Loucy (cell line): ENCODE results near the gene ZNHIT6.

Experiments
- H2AFZ ChIP-seq: fragments of 200-600 bp; sonication (generic); 2 replicates; pipeline ENCODE4 v1.6.0; 2016; ENCODE audit warnings: antibody characterized with exemption, mild to moderate bottlenecking, low read length, moderate library complexity
- H3F3A ChIP-seq: fragments of 200-600 bp; 2 replicates; pipeline ENCODE4 v1.6.0; 2016; ENCODE audit warnings: antibody characterized with exemption, low read depth, mild to moderate bottlenecking
- H3K27me3 ChIP-seq: fragments of 200-600 bp; sonication (generic); 2 replicates; pipeline ENCODE4 v1.6.1; 2014; ENCODE audit warnings: low read length, mild to moderate bottlenecking; ENCODE audit not compliant: insufficient read depth, poor library complexity, severe bottlenecking
- H3K36me3 ChIP-seq: fragments of 200-600 bp; sonication (generic); 2 replicates; pipeline ENCODE4 v1.6.1; 2016; ENCODE audit warnings: low read length; ENCODE audit not compliant: insufficient read depth
- H3K4me1 ChIP-seq: fragments of 200-600 bp; sonication (generic); 2 replicates; pipeline ENCODE4 v1.5.1; 2014; ENCODE audit warnings: low read length, mild to moderate bottlenecking; ENCODE audit not compliant: insufficient read depth, poor library complexity, severe bottlenecking
- H3K4me2 ChIP-seq: fragments of 200-600 bp; sonication (generic); 2 replicates; pipeline ENCODE4 v1.6.0; 2014; ENCODE audit warnings: antibody characterized with exemption, low read length, low read depth, mild to moderate bottlenecking; ENCODE audit not compliant: poor library complexity, severe bottlenecking
- H3K4me3 ChIP-seq: fragments of 200-600 bp; sonication (generic); 2 replicates; pipeline ENCODE4 v1.5.1; 2014; ENCODE audit warnings: low read length, mild to moderate bottlenecking, mixed read lengths; ENCODE audit not compliant: poor library complexity, severe bottlenecking
- H3K79me2 ChIP-seq: fragments of 200-600 bp; sonication (generic); 2 replicates; pipeline ENCODE4 v1.6.1; 2014; ENCODE audit warnings: low read length; ENCODE audit not compliant: insufficient read depth
- H3K9ac ChIP-seq: fragments of 200-600 bp; sonication (generic); 2 replicates; pipeline ENCODE4 v1.6.0; 2014; ENCODE audit warnings: mild to moderate bottlenecking, low read depth, low read length, moderate library complexity; ENCODE audit not compliant: poor library complexity, severe bottlenecking
- H3K9me2 ChIP-seq: fragments of 200-600 bp; sonication (generic); replicated peaks from 2 replicates; pipeline ENCODE4 v1.6.1; 2016; ENCODE audit warnings: low read depth, low read length, mixed read lengths
- H3K9me3 ChIP-seq: fragments of 200-600 bp; sonication (generic); 2 replicates; pipeline ENCODE4 v1.6.1; 2014; ENCODE audit warnings: mild to moderate bottlenecking, antibody characterized with exemption, low read length, low read depth; ENCODE audit not compliant: insufficient read depth
- H4K20me1 ChIP-seq: fragments of 200-600 bp; sonication (generic); 2 replicates; pipeline ENCODE4 v1.6.0; 2014; ENCODE audit warnings: antibody characterized with exemption, low read length, mild to moderate bottlenecking; ENCODE audit not compliant: insufficient read depth, poor library complexity, severe bottlenecking
- CTCF ChIP-seq: fragments of 200-600 bp; sonication (generic); conservative IDR thresholded peaks from 2 replicates; pipeline ENCODE4 v1.5.1; 2014; ENCODE audit warnings: mild to moderate bottlenecking, antibody characterized with exemption, low read length
- EZH2phosphoT487 ChIP-seq: fragments of 200-600 bp; IDR thresholded peaks from 2 replicates; pipeline ENCODE4 v1.6.1; 2018; ENCODE audit warnings: antibody characterized with exemption, mild to moderate bottlenecking, moderate library complexity, borderline replicate concordance

The ZNHIT6 gene

GRCh38 chr1:85638412-85638811 lies 69.8 kb downstream of the ZNHIT6 start:
- Histone ChIP-seq H3K36me3 (peaks cover 19% of the 10 kb centered on the region; the same call in 1 of the 2 replicates), H3K9ac (no peak overlapping the region), H3K9me3 (peaks cover 12% of the 10 kb centered on the region; the same call in 1 of the 2 replicates), H3K27me3 (no peaks in the 10 kb centered on the region), H3K79me2 (no peaks in the 10 kb centered on the region), H3F3A (no peaks in the 10 kb centered on the region), H2AFZ (no peak overlapping the region), H3K4me2 (no peak overlapping the region), H3K4me3 (no peak overlapping the region), H4K20me1 (no peaks in the 10 kb centered on the region), H3K4me1 (no peaks in the 10 kb centered on the region), H3K9me2 (no peaks in the 10 kb centered on the region)
- no peak for TF ChIP-seq EZH2phosphoT487
- no peak for TF ChIP-seq CTCF

DNA sequence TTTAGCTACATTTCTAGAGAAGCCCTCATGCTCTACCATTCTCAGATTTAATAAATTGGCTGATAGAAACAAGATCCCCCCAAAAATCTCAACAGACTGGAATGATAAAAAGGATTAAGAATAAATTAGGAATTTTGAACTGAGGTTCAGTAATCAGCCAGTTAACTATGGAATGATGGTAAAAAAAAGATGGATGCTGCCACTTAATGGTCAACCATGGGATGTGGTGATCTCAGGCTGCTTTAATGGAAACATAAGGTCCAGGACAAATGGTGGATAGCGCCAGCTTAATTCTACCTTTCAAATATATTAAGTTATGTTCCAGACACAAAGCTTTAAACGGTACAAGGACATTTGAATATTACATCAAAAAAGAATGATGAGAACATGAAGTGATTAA lies 77.7 kb downstream of the ZNHIT6 start:
- no peaks in the 10 kb centered on the region for H3K4me1 ChIP-seq
- H3F3A ChIP-seq, result no peaks in the 10 kb centered on the region
- H3K4me3 ChIP-seq, result no peak overlapping the region
- no peaks in the 10 kb centered on the region for H3K9me3 ChIP-seq
- H3K9me2 ChIP-seq, result no peaks in the 10 kb centered on the region
- H3K79me2 ChIP-seq, result no peaks in the 10 kb centered on the region
- H3K9ac ChIP-seq, result no peak overlapping the region
- no peak overlapping the region for H2AFZ ChIP-seq
- H3K36me3 ChIP-seq, result no peaks in the 10 kb centered on the region
- no peaks in the 10 kb centered on the region for H3K27me3 ChIP-seq
- H3K4me2 ChIP-seq, result no peak overlapping the region
- H4K20me1 ChIP-seq, result no peaks in the 10 kb centered on the region
- TF ChIP-seq CTCF, result no peak
- no peak for TF ChIP-seq EZH2phosphoT487

GRCh38 chr1:85629532-85629920 lies 78.7 kb downstream of the ZNHIT6 start:
- Histone ChIP-seq H3K4me1 (no peaks in the 10 kb centered on the region), H3K9me2 (no peaks in the 10 kb centered on the region), H3K79me2 (no peaks in the 10 kb centered on the region), H3K4me3 (no peak overlapping the region), H3K4me2 (no peak overlapping the region), H2AFZ (no peak overlapping the region), H4K20me1 (no peaks in the 10 kb centered on the region), H3K36me3 (no peaks in the 10 kb centered on the region), H3K9ac (no peak overlapping the region), H3K9me3 (no peaks in the 10 kb centered on the region), H3K27me3 (no peaks in the 10 kb centered on the region), H3F3A (no peaks in the 10 kb centered on the region)
- TF ChIP-seq EZH2phosphoT487 (no peak), CTCF (no peak)
